Testis (tissue), 2 donors: Measurements from ENCODE around the gene GALNT17.

Experiments
- POLR2A ChIP-seq: fragments of 450-650 bp; IDR thresholded peaks from one replicate; pipeline ENCODE4 v1.6.1; 2017; ENCODE audit warnings: antibody characterized with exemption, mild to moderate bottlenecking, moderate library complexity
- TF ChIP-seq, protein P1 (sequence below), 3 experiments: fragments of 450-650 bp in 2 of 3; fragments of 200-600 bp in 1 of 3; sonication (generic) in 1 of 3; IDR thresholded peaks; one replicate each; pipeline ENCODE4 v1.5.1; 2016 to 2019; ENCODE audit warnings: antibody characterized with exemption in 3 of 3, mild to moderate bottlenecking in 2 of 3, moderate library complexity in 1 of 3

DNA sequence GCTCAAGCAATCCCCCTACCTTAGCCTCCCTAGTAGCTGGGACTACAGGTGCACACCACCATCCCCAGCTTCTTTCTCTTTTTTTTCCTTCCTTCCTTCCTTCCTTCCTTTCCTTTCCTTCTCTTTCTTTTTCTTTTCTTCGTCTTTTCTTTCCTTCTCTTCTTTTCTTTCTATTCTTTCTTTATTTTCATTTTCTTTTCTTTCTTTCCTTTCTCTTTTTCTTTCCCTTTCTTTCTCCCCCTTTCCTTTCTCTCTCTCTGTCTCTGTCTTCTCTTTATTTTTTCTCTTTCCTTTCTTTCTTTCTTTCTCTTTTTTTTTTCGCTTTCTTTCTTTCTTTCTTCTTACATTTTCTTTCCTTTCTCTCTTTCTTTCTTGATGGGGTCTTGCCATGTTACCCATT, 621.3 kb downstream of the GALNT17 start:
- TF ChIP-seq, protein P1, sequence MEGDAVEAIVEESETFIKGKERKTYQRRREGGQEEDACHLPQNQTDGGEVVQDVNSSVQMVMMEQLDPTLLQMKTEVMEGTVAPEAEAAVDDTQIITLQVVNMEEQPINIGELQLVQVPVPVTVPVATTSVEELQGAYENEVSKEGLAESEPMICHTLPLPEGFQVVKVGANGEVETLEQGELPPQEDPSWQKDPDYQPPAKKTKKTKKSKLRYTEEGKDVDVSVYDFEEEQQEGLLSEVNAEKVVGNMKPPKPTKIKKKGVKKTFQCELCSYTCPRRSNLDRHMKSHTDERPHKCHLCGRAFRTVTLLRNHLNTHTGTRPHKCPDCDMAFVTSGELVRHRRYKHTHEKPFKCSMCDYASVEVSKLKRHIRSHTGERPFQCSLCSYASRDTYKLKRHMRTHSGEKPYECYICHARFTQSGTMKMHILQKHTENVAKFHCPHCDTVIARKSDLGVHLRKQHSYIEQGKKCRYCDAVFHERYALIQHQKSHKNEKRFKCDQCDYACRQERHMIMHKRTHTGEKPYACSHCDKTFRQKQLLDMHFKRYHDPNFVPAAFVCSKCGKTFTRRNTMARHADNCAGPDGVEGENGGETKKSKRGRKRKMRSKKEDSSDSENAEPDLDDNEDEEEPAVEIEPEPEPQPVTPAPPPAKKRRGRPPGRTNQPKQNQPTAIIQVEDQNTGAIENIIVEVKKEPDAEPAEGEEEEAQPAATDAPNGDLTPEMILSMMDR (IDR thresholded peaks at IDR 0.05), result no peak
- TF ChIP-seq POLR2A, result no peak
